HCT116 (cell line): Measurements from ENCODE around the gene FNDC3A. TPM values are rescaled to one million over a fixed set of nuclear protein-coding genes. Genes with fewer than 3 reads are reported as not detected.

Experiments used
- ATAC-seq: fragments of 200-7000 bp; cut with Tn5 transposase; 2 replicates; pipeline ENCODE4 v1.9.1; 2020; ENCODE audit warnings: mild to moderate bottlenecking, moderate library complexity
- BruUV-seq: library from RNA; stranded (reverse); fragments of 400-500 nt; replicated peaks from 2 replicates; lab custom pipeline; 2021; lab: Mats Ljungman, UMichigan
- CTCF ChIA-PET: fragments of 300-600 bp; sonication (Branson Sonifier 250); formaldehyde crosslinking; loops from one replicate; lab custom pipeline; 2021; ENCODE audit warnings: antibody characterized with exemption; lab: Charles Lee
- POLR2A ChIA-PET: fragments of 300-600, 350-600 bp; sonication (Branson Sonifier 250); formaldehyde crosslinking; loops from one replicate; lab custom pipeline; 2021; ENCODE audit warnings: antibody characterized with exemption; lab: Charles Lee
- RAD21 ChIA-PET, 2 experiments: fragments of 300-600 bp; sonication (Branson Sonifier 250); formaldehyde crosslinking; loops; one replicate each; lab custom pipeline; 2023; ENCODE audit warnings: low total read pairs in 2 of 2; ENCODE audit not compliant: uncharacterized antibody in 2 of 2, unreplicated experiment in 2 of 2, low non-redundant PET in 1 of 2; lab: Charles Lee
- DNase-seq: peaks from one replicate; pipeline ENCODE4 v3.0.0-alpha.2; 2010; ENCODE audit warnings: low read depth, low spot score
- H2AFZ ChIP-seq: fragments of 200-600 bp; shearing (Covaris generic), sonication (generic); 2 replicates; pipeline ENCODE4 v1.6.1; 2017; ENCODE audit warnings: low read depth, mixed run types, mixed read lengths, antibody characterized with exemption, low read length; ENCODE audit not compliant: poor library complexity, severe bottlenecking
- H3K27ac ChIP-seq: 2 replicates; pipeline ENCODE4 v1.5.1; 2012; ENCODE audit warnings: low read depth, low read length
- H3K27me3 ChIP-seq: fragments of 200-600 bp; sonication (generic); 2 replicates; pipeline ENCODE4 v1.6.1; 2016; ENCODE audit warnings: mixed run types, low read length, mixed read lengths; ENCODE audit not compliant: insufficient read depth
- H3K36me3 ChIP-seq, 2 experiments: fragments of 200-500 bp in 1 of 2; fragments of 200-600 bp in 1 of 2; sonication (Bioruptor generic) in 1 of 2; sonication (generic) in 1 of 2; 2 replicates each; pipeline versions ENCODE4 v1.5.1 to v1.6.1; 2014 to 2016; ENCODE audit warnings: low read length in 2 of 2, inconsistent platforms in 1 of 2, mixed read lengths in 1 of 2, mixed run types in 1 of 2; ENCODE audit not compliant: insufficient read depth in 2 of 2, control insufficient read depth in 1 of 2
- H3K4me1 ChIP-seq, 2 experiments: fragments of 200-600 bp in 1 of 2; sonication (generic) in 1 of 2; 2 replicates each; pipeline versions ENCODE4 v1.5.1 to v1.6.1; 2012 to 2017; ENCODE audit warnings: low read length in 2 of 2, inconsistent platforms in 1 of 2, mild to moderate bottlenecking in 1 of 2, mixed read lengths in 1 of 2, mixed run types in 1 of 2, moderate library complexity in 1 of 2; ENCODE audit not compliant: insufficient read depth in 2 of 2, control insufficient read depth in 1 of 2
- H3K4me2 ChIP-seq: fragments of 200-600 bp; sonication (generic); 2 replicates; pipeline ENCODE4 v1.6.1; 2017; ENCODE audit warnings: mixed run types, low read length, mixed read lengths
- H3K4me3 ChIP-seq, 2 experiments: fragments of 200-600 bp in 1 of 2; sonication (generic) in 1 of 2; replicated peaks in 1 of 2; 2 replicates each; pipeline ENCODE4 v1.5.1; 2011 to 2016; ENCODE audit warnings: low read length in 2 of 2, control low read depth in 1 of 2, low read depth in 1 of 2, mild to moderate bottlenecking in 1 of 2, mixed read lengths in 1 of 2, mixed run types in 1 of 2
- H3K79me2 ChIP-seq: fragments of 200-600 bp; sonication (generic); 2 replicates; pipeline ENCODE4 v1.6.1; 2017; ENCODE audit warnings: mild to moderate bottlenecking, mixed run types, low read length, moderate library complexity, mixed read lengths; ENCODE audit not compliant: insufficient read depth
- H3K9ac ChIP-seq: fragments of 200-600 bp; sonication (generic); 2 replicates; pipeline ENCODE4 v1.6.1; 2016; ENCODE audit warnings: low read length, mixed read lengths
- H3K9me2 ChIP-seq: fragments of 200-600 bp; sonication (generic), shearing (Covaris generic); 2 replicates; pipeline ENCODE4 v1.6.1; 2017; ENCODE audit warnings: mixed run types, mild to moderate bottlenecking, moderate library complexity; ENCODE audit not compliant: insufficient read depth
- H3K9me3 ChIP-seq, 2 experiments: fragments of 200-500 bp in 1 of 2; fragments of 200-600 bp in 1 of 2; sonication (Bioruptor generic) in 1 of 2; sonication (generic) in 1 of 2; 2 replicates each; pipeline ENCODE4 v1.6.1; 2014 to 2017; ENCODE audit warnings: low read length in 2 of 2, mixed read lengths in 2 of 2, inconsistent platforms in 1 of 2, low read depth in 1 of 2, mild to moderate bottlenecking in 1 of 2, mixed run types in 1 of 2, moderate library complexity in 1 of 2; ENCODE audit not compliant: control insufficient read depth in 1 of 2, insufficient read depth in 1 of 2
- H4K20me1 ChIP-seq: fragments of 200-600 bp; sonication (generic), shearing (Covaris generic); 2 replicates; pipeline ENCODE4 v1.6.1; 2017; ENCODE audit warnings: mixed run types, mild to moderate bottlenecking, moderate library complexity; ENCODE audit not compliant: insufficient read depth
- ATF3 ChIP-seq: IDR thresholded peaks from 2 replicates; pipeline ENCODE4 v1.6.1; 2012
- ELF1 ChIP-seq: IDR thresholded peaks from 2 replicates; pipeline ENCODE4 v1.6.1; 2012; ENCODE audit warnings: low read depth, borderline replicate concordance
- POLR2AphosphoS5 ChIP-seq: IDR thresholded peaks from 2 replicates; pipeline ENCODE4 v1.6.1; 2011; ENCODE audit warnings: mild to moderate bottlenecking, low read depth, low read length, moderate library complexity
- SP1 ChIP-seq: IDR thresholded peaks from 2 replicates; pipeline ENCODE4 v1.6.1; 2012; ENCODE audit warnings: low read depth
- SRF ChIP-seq: IDR thresholded peaks from 2 replicates; pipeline ENCODE4 v1.6.1; 2012; ENCODE audit warnings: low read depth
- TCF7L2 ChIP-seq: IDR thresholded peaks from 2 replicates; pipeline ENCODE4 v1.7.0; 2011; ENCODE audit warnings: borderline replicate concordance, inconsistent platforms; ENCODE audit not compliant: insufficient read depth, insufficient read length; ENCODE audit errors: extremely low read depth
- YY1 ChIP-seq: IDR thresholded peaks from 2 replicates; pipeline ENCODE4 v1.6.1; 2011; ENCODE audit warnings: low read length, low read depth, moderate library complexity, mild to moderate bottlenecking; ENCODE audit not compliant: insufficient replicate concordance; ENCODE audit errors: extremely low read depth
- ZFX ChIP-seq: fragments of 450-650 bp; IDR thresholded peaks from 2 replicates; pipeline ENCODE4 v1.6.1; 2017
- ZNF274 ChIP-seq: fragments of 200-500 bp; sonication (Bioruptor generic); IDR thresholded peaks from 2 replicates; pipeline ENCODE4 v1.6.1; 2014; ENCODE audit warnings: mild to moderate bottlenecking, low read depth, low read length, inconsistent platforms
- intact Hi-C: fragments of 100-400 bp; cut with micrococcal nuclease; formaldehyde crosslinking; loops from 2 replicates; pipeline ENCODE4 v1.10.0; 2022
- total RNA-seq: library from RNA; stranded (reverse); gene quantifications from one replicate; pipeline ENCODE4 v1.2.1, GENCODE V29; 2021; ENCODE audit not compliant: unreplicated experiment
- TF ChIP-seq, protein P1 (sequence below): IDR thresholded peaks from 2 replicates; pipeline ENCODE4 v1.6.1; 2012; ENCODE audit warnings: low read depth

FNDC3A gene
- total RNA-seq, 1 experiment from 2014 or later: 30.5 TPM

GRCh38 chr13:49210669-49211068, 235.0 kb downstream of the FNDC3A start:
- H3K4me1 ChIP-seq: peaks cover 3 to 9% of the 10 kb centered on the region in 2 experiments; a peak in 3 of 4 replicates
- H3K9me2 ChIP-seq: no peaks in the 10 kb centered on the region
- H3K27me3 ChIP-seq: no peaks in the 10 kb centered on the region
- H3K79me2 ChIP-seq: no peaks in the 10 kb centered on the region
- ATAC-seq (no peak), DNase-seq (no peak)
- CTCF ChIA-PET: no interaction called here
- TF ChIP-seq ZNF274 (no peak), SP1 (no peak), POLR2AphosphoS5 (no peak), ZFX (no peak), TCF7L2 (no peak), SRF (no peak), YY1 (no peak), ELF1 (no peak), ATF3 (no peak)
- TF ChIP-seq, protein P1, sequence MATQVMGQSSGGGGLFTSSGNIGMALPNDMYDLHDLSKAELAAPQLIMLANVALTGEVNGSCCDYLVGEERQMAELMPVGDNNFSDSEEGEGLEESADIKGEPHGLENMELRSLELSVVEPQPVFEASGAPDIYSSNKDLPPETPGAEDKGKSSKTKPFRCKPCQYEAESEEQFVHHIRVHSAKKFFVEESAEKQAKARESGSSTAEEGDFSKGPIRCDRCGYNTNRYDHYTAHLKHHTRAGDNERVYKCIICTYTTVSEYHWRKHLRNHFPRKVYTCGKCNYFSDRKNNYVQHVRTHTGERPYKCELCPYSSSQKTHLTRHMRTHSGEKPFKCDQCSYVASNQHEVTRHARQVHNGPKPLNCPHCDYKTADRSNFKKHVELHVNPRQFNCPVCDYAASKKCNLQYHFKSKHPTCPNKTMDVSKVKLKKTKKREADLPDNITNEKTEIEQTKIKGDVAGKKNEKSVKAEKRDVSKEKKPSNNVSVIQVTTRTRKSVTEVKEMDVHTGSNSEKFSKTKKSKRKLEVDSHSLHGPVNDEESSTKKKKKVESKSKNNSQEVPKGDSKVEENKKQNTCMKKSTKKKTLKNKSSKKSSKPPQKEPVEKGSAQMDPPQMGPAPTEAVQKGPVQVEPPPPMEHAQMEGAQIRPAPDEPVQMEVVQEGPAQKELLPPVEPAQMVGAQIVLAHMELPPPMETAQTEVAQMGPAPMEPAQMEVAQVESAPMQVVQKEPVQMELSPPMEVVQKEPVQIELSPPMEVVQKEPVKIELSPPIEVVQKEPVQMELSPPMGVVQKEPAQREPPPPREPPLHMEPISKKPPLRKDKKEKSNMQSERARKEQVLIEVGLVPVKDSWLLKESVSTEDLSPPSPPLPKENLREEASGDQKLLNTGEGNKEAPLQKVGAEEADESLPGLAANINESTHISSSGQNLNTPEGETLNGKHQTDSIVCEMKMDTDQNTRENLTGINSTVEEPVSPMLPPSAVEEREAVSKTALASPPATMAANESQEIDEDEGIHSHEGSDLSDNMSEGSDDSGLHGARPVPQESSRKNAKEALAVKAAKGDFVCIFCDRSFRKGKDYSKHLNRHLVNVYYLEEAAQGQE: no peak
- no TSS peak for BruUV-seq
- H3K36me3 ChIP-seq: 0 out of 4 replicates have a peak, but pooled peaks cover 6% of the 10 kb centered on the region in 2 experiments
- RAD21 ChIA-PET: no interaction called here
- no peak overlapping the region for H3K4me3 ChIP-seq
- POLR2A ChIA-PET: no interaction called here
- H3K4me2 ChIP-seq: no peak overlapping the region
- H2AFZ ChIP-seq: no peak overlapping the region
- no peak overlapping the region for H3K9ac ChIP-seq
- no peak overlapping the region for H3K27ac ChIP-seq
- H3K9me3 ChIP-seq: no peaks in the 10 kb centered on the region
- no peaks in the 10 kb centered on the region for H4K20me1 ChIP-seq
- intact Hi-C loops: no loop called here
